Smooth muscle cell (in vitro differentiated cells): ENCODE measurements around the gene TREM1. TPM values are rescaled to one million over a fixed set of nuclear protein-coding genes. Genes with fewer than 3 reads are reported as not detected.

ENCODE experiments used
- DNase-seq: peaks from one replicate; lab custom pipeline; 2025; ENCODE audit not compliant: unreplicated experiment; lab: John Stamatoyannopoulos, UW
- H2AFZ ChIP-seq: fragments of 200-600 bp; sonication (generic); 2 replicates; pipeline ENCODE4 v1.6.0; 2016; ENCODE audit warnings: antibody characterized with exemption, low read depth, mild to moderate bottlenecking
- H3F3A ChIP-seq: fragments of 200-600 bp; sonication (generic); 2 replicates; pipeline ENCODE4 v1.6.0; 2017; ENCODE audit warnings: antibody characterized with exemption, low read depth
- H3K27ac ChIP-seq: fragments of 200-600 bp; sonication (generic); 2 replicates; pipeline ENCODE4 v1.5.1; 2016; ENCODE audit warnings: low read depth, mild to moderate bottlenecking
- H3K27me3 ChIP-seq: fragments of 200-600 bp; sonication (generic); 2 replicates; pipeline ENCODE4 v1.6.1; 2016; ENCODE audit warnings: low read depth, mild to moderate bottlenecking
- H3K36me3 ChIP-seq: fragments of 200-600 bp; sonication (generic); 2 replicates; pipeline ENCODE4 v1.5.1; 2016; ENCODE audit warnings: low read depth
- H3K4me1 ChIP-seq: fragments of 200-600 bp; sonication (generic); 2 replicates; pipeline ENCODE4 v1.5.1; 2016; ENCODE audit warnings: low read depth
- H3K4me2 ChIP-seq: fragments of 200-600 bp; sonication (generic); 2 replicates; pipeline ENCODE4 v1.6.0; 2016; ENCODE audit warnings: mild to moderate bottlenecking
- H3K4me3 ChIP-seq: fragments of 200-600 bp; sonication (generic); 2 replicates; pipeline ENCODE4 v1.5.1; 2016; ENCODE audit warnings: mild to moderate bottlenecking
- H3K79me2 ChIP-seq: fragments of 200-600 bp; sonication (generic); 2 replicates; pipeline ENCODE4 v1.6.0; 2016; ENCODE audit warnings: low read depth, mild to moderate bottlenecking
- H3K9ac ChIP-seq: fragments of 200-600 bp; sonication (generic); 2 replicates; pipeline ENCODE4 v1.6.0; 2016; ENCODE audit warnings: low read depth
- H3K9me3 ChIP-seq: fragments of 200-600 bp; sonication (generic); replicated peaks from 2 replicates; pipeline ENCODE4 v1.5.1; 2016; ENCODE audit warnings: low read depth
- H4K20me1 ChIP-seq: fragments of 200-600 bp; sonication (generic); 2 replicates; pipeline ENCODE4 v1.6.0; 2016; ENCODE audit warnings: low read depth
- CTCF ChIP-seq: fragments of 200-600 bp; sonication (generic); IDR thresholded peaks from 2 replicates; pipeline ENCODE4 v1.5.1; 2017; ENCODE audit warnings: borderline replicate concordance, mild to moderate bottlenecking, antibody characterized with exemption; ENCODE audit not compliant: insufficient read depth, poor library complexity, severe bottlenecking
- WGBS: methylation state at CpG from one replicate; pipeline ENCODE4 v1.1.7; 2016; ENCODE audit warnings: low lambda C conversion rate; 5-methylcytosine and 5-hydroxymethylcytosine counted together
- polyA plus RNA-seq: library from polyadenylated mRNA; unstranded; fragments of >200 nt; fragmentation: Nextera tagmentation; extraction: Ambion mirVana; gene quantifications from 2 replicates; pipeline ENCODE4 v1.2.1, GENCODE V29; 2016
- total RNA-seq: library from RNA; depleted of rRNA; stranded (reverse); fragments of >200 nt; gene quantifications from 2 replicates; pipeline ENCODE4 v1.2.3, GENCODE V29; 2014

Gene TREM1
- total and polyA plus RNA-seq, 2 experiments from 2014 or later = 6.9 to 14.1 TPM

DNA sequence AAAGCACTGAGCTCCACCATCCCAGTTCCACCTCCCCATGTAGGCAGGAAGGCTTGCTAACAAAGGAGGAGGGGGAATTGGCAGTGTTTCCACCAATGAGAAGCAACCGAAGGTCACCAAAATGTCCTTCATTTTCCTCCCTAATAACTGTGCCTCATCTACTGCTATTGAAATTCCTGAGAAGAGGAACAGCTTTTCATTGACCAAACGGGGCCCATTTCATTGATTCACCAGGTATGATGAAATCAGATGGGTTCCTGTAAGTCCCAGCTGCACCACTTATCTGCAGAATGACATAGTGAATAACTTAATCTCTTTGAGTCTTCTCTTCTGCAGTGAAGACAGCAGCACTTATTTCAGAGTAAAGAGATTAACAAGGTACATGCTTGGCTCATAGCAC is 17.3 kb downstream of the TREM1 start:
- TF ChIP-seq CTCF = no peak
- no peak overlapping the region for H3K4me2 ChIP-seq
- no peaks in the 10 kb centered on the region for H3K36me3 ChIP-seq
- H4K20me1 ChIP-seq = no peaks in the 10 kb centered on the region
- no peak for DNase-seq
- H3F3A ChIP-seq = no peaks in the 10 kb centered on the region
- no peak overlapping the region for H3K9ac ChIP-seq
- no peak overlapping the region for H3K4me3 ChIP-seq
- no peaks in the 10 kb centered on the region for H3K79me2 ChIP-seq
- H2AFZ ChIP-seq = no peak overlapping the region
- H3K4me1 ChIP-seq = no peaks in the 10 kb centered on the region
- WGBS = 78% methylated on average over 2 of the region's 2 CpGs
- no peaks in the 10 kb centered on the region for H3K9me3 ChIP-seq
- peaks cover 10% of the 10 kb centered on the region for H3K27me3 ChIP-seq
- no peak overlapping the region for H3K27ac ChIP-seq

- TF ChIP-seq CTCF = no peak
- no peak overlapping the region for H3K9ac ChIP-seq
- H3K4me1 ChIP-seq = no peaks in the 10 kb centered on the region
- DNase-seq = no peak
- no peak overlapping the region for H3K27ac ChIP-seq
- H3K79me2 ChIP-seq = no peaks in the 10 kb centered on the region
- H3K4me2 ChIP-seq = no peak overlapping the region
- H3K4me3 ChIP-seq = no peak overlapping the region
- H4K20me1 ChIP-seq = no peaks in the 10 kb centered on the region
- H3K27me3 ChIP-seq = peaks cover 8% of the 10 kb centered on the region
- H3K9me3 ChIP-seq = no peaks in the 10 kb centered on the region
- H3F3A ChIP-seq = no peaks in the 10 kb centered on the region
- H3K36me3 ChIP-seq = no peaks in the 10 kb centered on the region
- H2AFZ ChIP-seq = no peak overlapping the region
Measured at GRCh38 chr6:41268478-41268877, 18.0 kb downstream of the TREM1 start.

- Histone ChIP-seq H3K27ac (no peak overlapping the region), H3K4me1 (no peaks in the 10 kb centered on the region), H3K9me3 (no peaks in the 10 kb centered on the region), H3F3A (no peaks in the 10 kb centered on the region), H3K4me2 (no peak overlapping the region), H3K79me2 (no peaks in the 10 kb centered on the region), H4K20me1 (no peaks in the 10 kb centered on the region), H3K9ac (no peak overlapping the region), H3K27me3 (peaks cover 4% of the 10 kb centered on the region), H3K36me3 (no peaks in the 10 kb centered on the region), H2AFZ (no peak overlapping the region), H3K4me3 (no peak overlapping the region)
- DNase-seq = no peak
- TF ChIP-seq CTCF = no peak
Measured at GRCh38 chr6:41266541-41266940, 19.9 kb downstream of the TREM1 start.

GRCh38 chr6:41263267-41263666 is 23.2 kb downstream of the TREM1 start:
- H3K4me1 ChIP-seq = no peaks in the 10 kb centered on the region
- H3K9ac ChIP-seq = no peak overlapping the region
- no peak overlapping the region for H3K4me2 ChIP-seq
- H2AFZ ChIP-seq = no peak overlapping the region
- no peaks in the 10 kb centered on the region for H3K27me3 ChIP-seq
- H3F3A ChIP-seq = no peaks in the 10 kb centered on the region
- H4K20me1 ChIP-seq = no peaks in the 10 kb centered on the region
- no peak overlapping the region for H3K27ac ChIP-seq
- no peaks in the 10 kb centered on the region for H3K79me2 ChIP-seq
- 92% methylated on average over 1 of the region's 1 CpG for WGBS
- no peak overlapping the region for H3K4me3 ChIP-seq
- TF ChIP-seq CTCF = no peak
- DNase-seq = no peak
- no peaks in the 10 kb centered on the region for H3K9me3 ChIP-seq
- H3K36me3 ChIP-seq = no peaks in the 10 kb centered on the region
